Neural progenitor cell (in vitro differentiated cells): Measurements from ENCODE around the gene AKAP1. TPM values are rescaled to one million over a fixed set of nuclear protein-coding genes. Genes with fewer than 3 reads are reported as not detected.

Experiments used
- DNase-seq: peaks from one replicate; pipeline ENCODE4 v3.0.0-alpha.2; 2016; ENCODE audit warnings: low spot score
- H2AFZ ChIP-seq: fragments of 200-600 bp; sonication (generic); replicated peaks from 2 replicates; pipeline ENCODE4 v1.6.1; 2016; ENCODE audit warnings: antibody characterized with exemption
- H3F3A ChIP-seq: fragments of 200-600 bp; sonication (generic); 2 replicates; pipeline ENCODE4 v1.6.1; 2016; ENCODE audit warnings: antibody characterized with exemption, low read depth
- H3K27ac ChIP-seq: fragments of 200-600 bp; sonication (generic); 2 replicates; pipeline ENCODE4 v1.5.1; 2016; ENCODE audit warnings: mild to moderate bottlenecking
- H3K27me3 ChIP-seq: fragments of 200-600 bp; sonication (generic); 2 replicates; pipeline ENCODE4 v1.6.1; 2016; ENCODE audit warnings: mild to moderate bottlenecking, moderate library complexity
- H3K36me3 ChIP-seq: fragments of 200-600 bp; sonication (generic); 2 replicates; pipeline ENCODE4 v1.5.1; 2016
- H3K4me1 ChIP-seq: fragments of 200-600 bp; sonication (generic); 2 replicates; pipeline ENCODE4 v1.6.1; 2016; ENCODE audit warnings: mixed run types
- H3K4me2 ChIP-seq: fragments of 200-600 bp; sonication (generic); 2 replicates; pipeline ENCODE4 v1.6.1; 2016
- H3K4me3 ChIP-seq: fragments of 200-600 bp; sonication (generic); 2 replicates; pipeline ENCODE4 v1.5.1; 2016
- H3K79me2 ChIP-seq: fragments of 200-600 bp; sonication (generic); 2 replicates; pipeline ENCODE4 v1.6.1; 2016; ENCODE audit warnings: low read depth
- H3K9ac ChIP-seq: fragments of 200-600 bp; sonication (generic); 2 replicates; pipeline ENCODE4 v1.6.1; 2016
- H3K9me3 ChIP-seq: fragments of 200-600 bp; sonication (generic); 2 replicates; pipeline ENCODE4 v1.5.1; 2016; ENCODE audit warnings: low read depth
- H4K20me1 ChIP-seq: fragments of 200-600 bp; sonication (generic); 2 replicates; pipeline ENCODE4 v1.6.1; 2016; ENCODE audit warnings: low read depth
- H3K27ac Mint-ChIP-seq: 3 replicates; pipeline ENCODE4 v1.8.0; 2021; ENCODE audit warnings: mixed read lengths
- H3K27me3 Mint-ChIP-seq: 2 replicates; pipeline ENCODE4 v1.8.0; 2022; ENCODE audit warnings: low read depth, mild to moderate bottlenecking, inconsistent platforms, moderate library complexity, mixed read lengths; ENCODE audit not compliant: insufficient read depth
- H3K36me3 Mint-ChIP-seq: 3 replicates; pipeline ENCODE4 v1.8.0; 2021; ENCODE audit warnings: mixed read lengths
- H3K4me1 Mint-ChIP-seq: 3 replicates; pipeline ENCODE4 v1.8.0; 2021; ENCODE audit warnings: mixed read lengths
- H3K4me3 Mint-ChIP-seq: 3 replicates; pipeline ENCODE4 v1.8.0; 2021; ENCODE audit warnings: mild to moderate bottlenecking, moderate library complexity, mixed read lengths
- H3K9me3 Mint-ChIP-seq: 3 replicates; pipeline ENCODE4 v1.8.0; 2020; ENCODE audit warnings: mixed read lengths
- CTCF ChIP-seq: fragments of 200-600 bp; sonication (generic); IDR thresholded peaks from 2 replicates; pipeline ENCODE4 v1.5.1; 2017; ENCODE audit warnings: antibody characterized with exemption, mild to moderate bottlenecking
- EZH2 ChIP-seq: fragments of 200-600 bp; sonication (generic); IDR thresholded peaks from 2 replicates; pipeline ENCODE4 v1.6.1; 2017; ENCODE audit warnings: antibody characterized with exemption, mild to moderate bottlenecking, moderate library complexity
- EZH2phosphoT487 ChIP-seq: fragments of 200-600 bp; sonication (generic); IDR thresholded peaks from 2 replicates; pipeline ENCODE4 v1.6.1; 2017; ENCODE audit warnings: antibody characterized with exemption
- total RNA-seq: library from RNA; depleted of rRNA; stranded (reverse); fragments of >200 nt; gene quantifications from 2 replicates; pipeline ENCODE4 v1.2.3, GENCODE V29; 2015; ENCODE audit warnings: low replicate concordance

AKAP1 gene
- total RNA-seq, 1 donor from 2014 or later: 8.8 TPM

- no peaks in the 10 kb centered on the region for H3K36me3 ChIP-seq
- no peak overlapping the region for H3K27ac ChIP-seq
- H3K4me3 ChIP-seq: no peak overlapping the region
- H3K9me3 Mint-ChIP-seq: no peaks in the 10 kb centered on the region
- TF ChIP-seq CTCF (no peak), EZH2 (no peak), EZH2phosphoT487 (no peak)
- H4K20me1 ChIP-seq: no peaks in the 10 kb centered on the region
- H2AFZ ChIP-seq: no peak overlapping the region
- no peaks in the 10 kb centered on the region for H3K36me3 Mint-ChIP-seq
- no peak overlapping the region for H3K4me2 ChIP-seq
- no peaks in the 10 kb centered on the region for H3K27me3 ChIP-seq
- no peak overlapping the region for H3K4me3 Mint-ChIP-seq
- no peaks in the 10 kb centered on the region for H3K79me2 ChIP-seq
- peaks cover 5% of the 10 kb centered on the region for H3K27me3 Mint-ChIP-seq
- no peak overlapping the region for H3K27ac Mint-ChIP-seq
- peaks cover 23% of the 10 kb centered on the region for H3K4me1 Mint-ChIP-seq
- H3F3A ChIP-seq: peaks cover 22% of the 10 kb centered on the region
- H3K9ac ChIP-seq: no peak overlapping the region
- peaks cover 17% of the 10 kb centered on the region for H3K4me1 ChIP-seq
- DNase-seq: no peak
- no peaks in the 10 kb centered on the region for H3K9me3 ChIP-seq
Observed at GRCh38 chr17:57077000-57077399, 8.0 kb upstream of the AKAP1 start.

GRCh38 chr17:57078274-57078673 is 6.8 kb upstream of the AKAP1 start:
- H3K27me3 Mint-ChIP-seq: peaks cover 5% of the 10 kb centered on the region

GRCh38 chr17:57080718-57081117 is 4.3 kb upstream of the AKAP1 start:
- no peak for TF ChIP-seq CTCF
- TF ChIP-seq EZH2phosphoT487: no peak
- TF ChIP-seq EZH2: no peak

More at GRCh38 chr17:57078274-57078673, 6.8 kb upstream of the AKAP1 start:
- no peak overlapping the region for H3K4me3 ChIP-seq
- Mint-ChIP-seq H3K27ac (no peak overlapping the region), H3K9me3 (no peaks in the 10 kb centered on the region), H3K4me3 (no peak overlapping the region), H3K4me1 (peaks cover 17% of the 10 kb centered on the region), H3K36me3 (no peaks in the 10 kb centered on the region)
- TF ChIP-seq EZH2: no peak
- TF ChIP-seq EZH2phosphoT487: no peak
- peaks cover 12% of the 10 kb centered on the region for H3F3A ChIP-seq
- H3K27me3 ChIP-seq: no peaks in the 10 kb centered on the region
- H3K79me2 ChIP-seq: no peaks in the 10 kb centered on the region
- H4K20me1 ChIP-seq: no peaks in the 10 kb centered on the region
- H2AFZ ChIP-seq: no peak overlapping the region
- no peaks in the 10 kb centered on the region for H3K36me3 ChIP-seq
- H3K27ac ChIP-seq: no peak overlapping the region
- no peak overlapping the region for H3K4me2 ChIP-seq
- H3K9ac ChIP-seq: no peak overlapping the region
- no peaks in the 10 kb centered on the region for H3K9me3 ChIP-seq
- H3K4me1 ChIP-seq: peaks cover 4% of the 10 kb centered on the region
- DNase-seq: no peak

GRCh38 chr17:57082441-57082840 is 2.6 kb upstream of the AKAP1 start:
- Histone ChIP-seq H3K4me1 (peaks cover 20% of the 10 kb centered on the region), H2AFZ (no peak overlapping the region), H3K9ac (no peak overlapping the region), H4K20me1 (peaks cover 16% of the 10 kb centered on the region), H3F3A (peaks cover 18% of the 10 kb centered on the region), H3K4me3 (no peak overlapping the region), H3K36me3 (no peaks in the 10 kb centered on the region), H3K9me3 (no peaks in the 10 kb centered on the region), H3K27me3 (peaks cover 13% of the 10 kb centered on the region), H3K27ac (no peak overlapping the region), H3K79me2 (peaks cover 19% of the 10 kb centered on the region), H3K4me2 (no peak overlapping the region)
- no peak overlapping the region for H3K4me3 Mint-ChIP-seq
- H3K9me3 Mint-ChIP-seq: no peaks in the 10 kb centered on the region
- peak overlapping the region; percentile 4 for H3K27ac Mint-ChIP-seq
- no peak for TF ChIP-seq EZH2phosphoT487
- no peak for TF ChIP-seq EZH2
- TF ChIP-seq CTCF: no peak
- H3K27me3 Mint-ChIP-seq: peaks cover 4% of the 10 kb centered on the region
- H3K36me3 Mint-ChIP-seq: peaks cover 2% of the 10 kb centered on the region
- peaks cover 23% of the 10 kb centered on the region for H3K4me1 Mint-ChIP-seq
- no peak for DNase-seq

More at GRCh38 chr17:57080718-57081117, 4.3 kb upstream of the AKAP1 start:
- Mint-ChIP-seq H3K36me3 (peaks cover 2% of the 10 kb centered on the region), H3K27ac (no peak overlapping the region), H3K9me3 (no peaks in the 10 kb centered on the region), H3K27me3 (peaks cover 2% of the 10 kb centered on the region), H3K4me3 (no peak overlapping the region), H3K4me1 (peaks cover 13% of the 10 kb centered on the region)
- H3K79me2 ChIP-seq: peaks cover 3% of the 10 kb centered on the region
- no peak overlapping the region for H2AFZ ChIP-seq
- no peaks in the 10 kb centered on the region for H3K9me3 ChIP-seq
- H3K27ac ChIP-seq: no peak overlapping the region
- no peak overlapping the region for H3K4me3 ChIP-seq
- DNase-seq: no peak
- peaks cover 7% of the 10 kb centered on the region for H3K4me1 ChIP-seq
- no peak overlapping the region for H3K9ac ChIP-seq
- H3K4me2 ChIP-seq: no peak overlapping the region
- H3F3A ChIP-seq: peaks cover 12% of the 10 kb centered on the region
- H4K20me1 ChIP-seq: peaks cover under 1% of the 10 kb centered on the region
- no peaks in the 10 kb centered on the region for H3K36me3 ChIP-seq
- no peaks in the 10 kb centered on the region for H3K27me3 ChIP-seq
